HG03520 (cell line): ENCODE data around the gene ITIH2.
"Not testable (repeated sequence)": the region's sequence is repeated elsewhere in the genome, so short reads cannot be mapped to it uniquely, and the experiment has no call there.

ENCODE experiments used
- ATAC-seq: cut with Tn5 transposase; IDR thresholded peaks from one replicate; pipeline ENCODE4 v1.9.1; 2021; ENCODE audit warnings: mild to moderate bottlenecking, moderate library complexity; ENCODE audit not compliant: unreplicated experiment

Gene ITIH2

GRCh38 chr10:7692368-7692767 is 10.7 kb upstream of the ITIH2 start:
- ATAC-seq: not testable (repeated sequence)

- not testable (repeated sequence) for ATAC-seq
Observed at GRCh38 chr10:7693194-7693593, 9.9 kb upstream of the ITIH2 start.

GRCh38 chr10:7696545-7696944 is 6.6 kb upstream of the ITIH2 start:
- ATAC-seq: no peak

GRCh38 chr10:7697426-7697825 is 5.7 kb upstream of the ITIH2 start:
- no peak for ATAC-seq

- no peak for ATAC-seq
Observed at GRCh38 chr10:7700577-7701125, 2.5 kb upstream of the ITIH2 start.

GRCh38 chr10:7701158-7701742 is 1.9 kb upstream of the ITIH2 start:
- no peak for ATAC-seq

GRCh38 chr10:7702288-7702812 is 766 bp upstream of the ITIH2 start:
- no peak for ATAC-seq

- ATAC-seq: no peak
Observed at GRCh38 chr10:7704071-7705016, 1.2 kb downstream of the ITIH2 start.

- no peak for ATAC-seq
Observed at GRCh38 chr10:7705341-7705740, 2.2 kb downstream of the ITIH2 start.

- ATAC-seq: no peak
Observed at GRCh38 chr10:7706534-7707073, 3.5 kb downstream of the ITIH2 start.

GRCh38 chr10:7707102-7707501 is 4.0 kb downstream of the ITIH2 start:
- no peak for ATAC-seq

GRCh38 chr10:7707858-7708622 is 4.9 kb downstream of the ITIH2 start:
- ATAC-seq: no peak

GRCh38 chr10:7708832-7709231 is 5.7 kb downstream of the ITIH2 start:
- no peak for ATAC-seq

- ATAC-seq: no peak
Observed at GRCh38 chr10:7710446-7710845, 7.3 kb downstream of the ITIH2 start.

- ATAC-seq: not testable (repeated sequence)
Observed at GRCh38 chr10:7711075-7711474, 8.0 kb downstream of the ITIH2 start.

- no peak for ATAC-seq
Observed at GRCh38 chr10:7715515-7715914, 12.4 kb downstream of the ITIH2 start.

GRCh38 chr10:7717767-7718166 is 14.7 kb downstream of the ITIH2 start:
- ATAC-seq: no peak

- no peak for ATAC-seq
Observed at GRCh38 chr10:7718685-7719084, 15.6 kb downstream of the ITIH2 start.

GRCh38 chr10:7720478-7720877 is 17.4 kb downstream of the ITIH2 start:
- no peak for ATAC-seq

GRCh38 chr10:7722927-7723529 is 19.9 kb downstream of the ITIH2 start:
- no peak for ATAC-seq
